Measurements from ENCODE around the gene SUMO4.
"Not testable (repeated sequence)": the region's sequence is repeated elsewhere in the genome, so short reads cannot be mapped to it uniquely, and the experiment has no call there.

SUMO4 gene

GRCh38 chr6:149433881-149434280, 33.8 kb downstream of the SUMO4 start:
- DNase-seq, result no peak

GRCh38 chr6:149435919-149436586, 36.0 kb downstream of the SUMO4 start:
- DNase-seq, result no peak

GRCh38 chr6:149436647-149437046, 36.6 kb downstream of the SUMO4 start:
- DNase-seq, result no peak

GRCh38 chr6:149437212-149437611, 37.1 kb downstream of the SUMO4 start:
- no peak for DNase-seq

- DNase-seq, result no peak
Measured at GRCh38 chr6:149438855-149439254, 38.8 kb downstream of the SUMO4 start.

GRCh38 chr6:149439626-149440025, 39.6 kb downstream of the SUMO4 start:
- no peak for DNase-seq

- DNase-seq, result no peak
Measured at GRCh38 chr6:149440735-149441671, 40.9 kb downstream of the SUMO4 start.

GRCh38 chr6:149441740-149442139, 41.7 kb downstream of the SUMO4 start:
- DNase-seq, result no peak

GRCh38 chr6:149443411-149444181, 43.5 kb downstream of the SUMO4 start:
- DNase-seq, result no peak

- not testable (repeated sequence) for DNase-seq
Measured at GRCh38 chr6:149444360-149445094, 44.5 kb downstream of the SUMO4 start.

- no peak for DNase-seq
Measured at GRCh38 chr6:149445095-149445466, 45.0 kb downstream of the SUMO4 start.

- DNase-seq, result no peak
Measured at GRCh38 chr6:149445573-149445972, 45.5 kb downstream of the SUMO4 start.

- DNase-seq, result no peak
Measured at GRCh38 chr6:149446791-149447376, 46.8 kb downstream of the SUMO4 start.

GRCh38 chr6:149448821-149449453, 48.9 kb downstream of the SUMO4 start:
- DNase-seq, result no peak

- no peak for DNase-seq
Measured at GRCh38 chr6:149449831-149450678, 50.0 kb downstream of the SUMO4 start.

Data from inflammatory macrophage treated with lipopolysaccharide for 1 hour (primary cell).